ENCODE measurements around the gene ACER3.
"Not testable (repeated sequence)": the region's sequence is repeated elsewhere in the genome, so short reads cannot be mapped to it uniquely, and the experiment has no call there.

Gene ACER3

GRCh38 chr11:76885390-76886097, 24.8 kb downstream of the ACER3 start:
- no peaks in the 10 kb centered on the region for H3K9me3 ChIP-seq (ENCODE audit: control insufficient read depth, insufficient read depth, low read length)
- H3K4me1 ChIP-seq (ENCODE audit: control insufficient read depth, insufficient read depth, low read length), result no peaks in the 10 kb centered on the region
- H3K4me3 ChIP-seq (ENCODE audit: low read depth, low read length), result no peak overlapping the region
- H3K36me3 ChIP-seq (ENCODE audit: control insufficient read depth, insufficient read depth, low read length), result no peaks in the 10 kb centered on the region
- H3K27me3 ChIP-seq (ENCODE audit: control insufficient read depth, insufficient read depth, low read length), result no peaks in the 10 kb centered on the region
- H3K9ac ChIP-seq (ENCODE audit: low read depth, low read length), result no peak overlapping the region

GRCh38 chr11:76888989-76889388, 28.3 kb downstream of the ACER3 start:
- no peak overlapping the region for H3K9ac ChIP-seq (ENCODE audit: low read depth, low read length)
- H3K4me1 ChIP-seq (ENCODE audit: control insufficient read depth, insufficient read depth, low read length), result no peaks in the 10 kb centered on the region
- no peaks in the 10 kb centered on the region for H3K9me3 ChIP-seq (ENCODE audit: control insufficient read depth, insufficient read depth, low read length)
- no peaks in the 10 kb centered on the region for H3K27me3 ChIP-seq (ENCODE audit: control insufficient read depth, insufficient read depth, low read length)
- no peak overlapping the region for H3K4me3 ChIP-seq (ENCODE audit: low read depth, low read length)
- no peaks in the 10 kb centered on the region for H3K36me3 ChIP-seq (ENCODE audit: control insufficient read depth, insufficient read depth, low read length)

- H3K9ac ChIP-seq (ENCODE audit: low read depth, low read length), result no peak overlapping the region
- H3K4me3 ChIP-seq (ENCODE audit: low read depth, low read length), result no peak overlapping the region
- no peaks in the 10 kb centered on the region for H3K9me3 ChIP-seq (ENCODE audit: control insufficient read depth, insufficient read depth, low read length)
- H3K36me3 ChIP-seq (ENCODE audit: control insufficient read depth, insufficient read depth, low read length), result no peaks in the 10 kb centered on the region
- no peaks in the 10 kb centered on the region for H3K27me3 ChIP-seq (ENCODE audit: control insufficient read depth, insufficient read depth, low read length)
- no peaks in the 10 kb centered on the region for H3K4me1 ChIP-seq (ENCODE audit: control insufficient read depth, insufficient read depth, low read length)
Observed at GRCh38 chr11:76889411-76889975, 28.8 kb downstream of the ACER3 start.

- Histone ChIP-seq H3K36me3 (ENCODE audit: control insufficient read depth, insufficient read depth, low read length) (no peaks in the 10 kb centered on the region), H3K4me1 (ENCODE audit: control insufficient read depth, insufficient read depth, low read length) (no peaks in the 10 kb centered on the region), H3K9me3 (ENCODE audit: control insufficient read depth, insufficient read depth, low read length) (no peaks in the 10 kb centered on the region), H3K4me3 (ENCODE audit: low read depth, low read length) (no peak overlapping the region), H3K27me3 (ENCODE audit: control insufficient read depth, insufficient read depth, low read length) (no peaks in the 10 kb centered on the region), H3K9ac (ENCODE audit: low read depth, low read length) (no peak overlapping the region)
Observed at GRCh38 chr11:76890329-76890728, 29.6 kb downstream of the ACER3 start.

GRCh38 chr11:76891285-76891684, 30.6 kb downstream of the ACER3 start:
- no peaks in the 10 kb centered on the region for H3K9me3 ChIP-seq (ENCODE audit: control insufficient read depth, insufficient read depth, low read length)
- no peaks in the 10 kb centered on the region for H3K4me1 ChIP-seq (ENCODE audit: control insufficient read depth, insufficient read depth, low read length)
- H3K27me3 ChIP-seq (ENCODE audit: control insufficient read depth, insufficient read depth, low read length), result no peaks in the 10 kb centered on the region
- H3K36me3 ChIP-seq (ENCODE audit: control insufficient read depth, insufficient read depth, low read length), result no peaks in the 10 kb centered on the region
- no peak overlapping the region for H3K9ac ChIP-seq (ENCODE audit: low read depth, low read length)
- no peak overlapping the region for H3K4me3 ChIP-seq (ENCODE audit: low read depth, low read length)

GRCh38 chr11:76891793-76892192, 31.1 kb downstream of the ACER3 start:
- Histone ChIP-seq H3K9me3 (ENCODE audit: control insufficient read depth, insufficient read depth, low read length) (no peaks in the 10 kb centered on the region), H3K4me3 (ENCODE audit: low read depth, low read length) (no peak overlapping the region), H3K27me3 (ENCODE audit: control insufficient read depth, insufficient read depth, low read length) (no peaks in the 10 kb centered on the region), H3K36me3 (ENCODE audit: control insufficient read depth, insufficient read depth, low read length) (no peaks in the 10 kb centered on the region), H3K9ac (ENCODE audit: low read depth, low read length) (no peak overlapping the region), H3K4me1 (ENCODE audit: control insufficient read depth, insufficient read depth, low read length) (no peaks in the 10 kb centered on the region)

- Histone ChIP-seq H3K36me3 (ENCODE audit: control insufficient read depth, insufficient read depth, low read length) (no peaks in the 10 kb centered on the region), H3K9me3 (ENCODE audit: control insufficient read depth, insufficient read depth, low read length) (no peaks in the 10 kb centered on the region), H3K4me1 (ENCODE audit: control insufficient read depth, insufficient read depth, low read length) (no peaks in the 10 kb centered on the region), H3K9ac (ENCODE audit: low read depth, low read length) (no peak overlapping the region), H3K27me3 (ENCODE audit: control insufficient read depth, insufficient read depth, low read length) (no peaks in the 10 kb centered on the region), H3K4me3 (ENCODE audit: low read depth, low read length) (no peak overlapping the region)
Observed at GRCh38 chr11:76892306-76892705, 31.6 kb downstream of the ACER3 start.

- Histone ChIP-seq H3K4me3 (ENCODE audit: low read depth, low read length) (no peak overlapping the region), H3K27me3 (ENCODE audit: control insufficient read depth, insufficient read depth, low read length) (no peaks in the 10 kb centered on the region), H3K9me3 (ENCODE audit: control insufficient read depth, insufficient read depth, low read length) (no peaks in the 10 kb centered on the region), H3K9ac (ENCODE audit: low read depth, low read length) (no peak overlapping the region), H3K4me1 (ENCODE audit: control insufficient read depth, insufficient read depth, low read length) (peaks cover 2% of the 10 kb centered on the region), H3K36me3 (ENCODE audit: control insufficient read depth, insufficient read depth, low read length) (no peaks in the 10 kb centered on the region)
Observed at GRCh38 chr11:76897233-76897632, 36.5 kb downstream of the ACER3 start.

- Histone ChIP-seq H3K27me3 (ENCODE audit: control insufficient read depth, insufficient read depth, low read length) (no peaks in the 10 kb centered on the region), H3K36me3 (ENCODE audit: control insufficient read depth, insufficient read depth, low read length) (no peaks in the 10 kb centered on the region), H3K4me1 (ENCODE audit: control insufficient read depth, insufficient read depth, low read length) (peaks cover 7% of the 10 kb centered on the region), H3K4me3 (ENCODE audit: low read depth, low read length) (no peak overlapping the region), H3K9ac (ENCODE audit: low read depth, low read length) (no peak overlapping the region), H3K9me3 (ENCODE audit: control insufficient read depth, insufficient read depth, low read length) (peaks cover 2% of the 10 kb centered on the region)
Observed at GRCh38 chr11:76901144-76901543, 40.4 kb downstream of the ACER3 start.

GRCh38 chr11:76901622-76902021, 40.9 kb downstream of the ACER3 start:
- not testable (repeated sequence) for H3K27me3 ChIP-seq (ENCODE audit: control insufficient read depth, insufficient read depth, low read length); H3K4me3 ChIP-seq (ENCODE audit: low read depth, low read length); H3K9ac ChIP-seq (ENCODE audit: low read depth, low read length); H3K4me1 ChIP-seq (ENCODE audit: control insufficient read depth, insufficient read depth, low read length); H3K9me3 ChIP-seq (ENCODE audit: control insufficient read depth, insufficient read depth, low read length); H3K36me3 ChIP-seq (ENCODE audit: control insufficient read depth, insufficient read depth, low read length)

GRCh38 chr11:76902121-76903014, 41.6 kb downstream of the ACER3 start:
- Histone ChIP-seq H3K27me3 (ENCODE audit: control insufficient read depth, insufficient read depth, low read length) (no peaks in the 10 kb centered on the region), H3K4me1 (ENCODE audit: control insufficient read depth, insufficient read depth, low read length) (peaks cover 7% of the 10 kb centered on the region), H3K4me3 (ENCODE audit: low read depth, low read length) (no peak overlapping the region), H3K9ac (ENCODE audit: low read depth, low read length) (no peak overlapping the region), H3K36me3 (ENCODE audit: control insufficient read depth, insufficient read depth, low read length) (no peaks in the 10 kb centered on the region), H3K9me3 (ENCODE audit: control insufficient read depth, insufficient read depth, low read length) (peaks cover 5% of the 10 kb centered on the region)

GRCh38 chr11:76903325-76903724, 42.6 kb downstream of the ACER3 start:
- Histone ChIP-seq H3K36me3 (ENCODE audit: control insufficient read depth, insufficient read depth, low read length) (no peaks in the 10 kb centered on the region), H3K9ac (ENCODE audit: low read depth, low read length) (no peak overlapping the region), H3K9me3 (ENCODE audit: control insufficient read depth, insufficient read depth, low read length) (peaks cover 5% of the 10 kb centered on the region), H3K4me1 (ENCODE audit: control insufficient read depth, insufficient read depth, low read length) (peaks cover 7% of the 10 kb centered on the region), H3K27me3 (ENCODE audit: control insufficient read depth, insufficient read depth, low read length) (no peaks in the 10 kb centered on the region), H3K4me3 (ENCODE audit: low read depth, low read length) (no peak overlapping the region)
